Right hindlimb (tissue), 1 donor: Measurements from ENCODE around the gene MFSD2B.
"Not testable (repeated sequence)": the region's sequence is repeated elsewhere in the genome, so short reads cannot be mapped to it uniquely, and the experiment has no call there.

Experiments
- DNase-seq: peaks from one replicate; pipeline ENCODE4 v3.0.0-alpha.2; 2018

The MFSD2B gene

GRCh38 chr2:24019729-24020128, 9.8 kb downstream of the MFSD2B start:
- no peak for DNase-seq

DNA sequence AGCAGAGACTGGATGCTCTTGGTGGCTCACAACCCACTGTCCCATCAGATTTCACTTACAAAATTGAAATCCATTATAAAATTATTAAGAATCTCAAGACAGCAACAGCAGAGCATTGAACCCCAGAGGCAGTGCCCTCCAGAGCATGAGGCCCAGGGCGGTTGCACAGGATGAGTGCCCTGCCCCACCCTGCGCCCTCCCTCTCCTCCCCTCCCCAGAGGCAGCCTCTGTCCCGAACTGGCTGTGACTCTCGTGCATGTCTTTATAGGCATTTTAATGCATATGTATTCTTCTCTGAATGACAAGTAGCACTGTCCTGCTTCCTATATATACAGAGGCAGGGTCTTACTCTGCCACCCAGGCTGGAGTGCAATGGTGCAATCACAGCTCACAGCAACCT, 10.4 kb downstream of the MFSD2B start:
- DNase-seq: no peak

DNA sequence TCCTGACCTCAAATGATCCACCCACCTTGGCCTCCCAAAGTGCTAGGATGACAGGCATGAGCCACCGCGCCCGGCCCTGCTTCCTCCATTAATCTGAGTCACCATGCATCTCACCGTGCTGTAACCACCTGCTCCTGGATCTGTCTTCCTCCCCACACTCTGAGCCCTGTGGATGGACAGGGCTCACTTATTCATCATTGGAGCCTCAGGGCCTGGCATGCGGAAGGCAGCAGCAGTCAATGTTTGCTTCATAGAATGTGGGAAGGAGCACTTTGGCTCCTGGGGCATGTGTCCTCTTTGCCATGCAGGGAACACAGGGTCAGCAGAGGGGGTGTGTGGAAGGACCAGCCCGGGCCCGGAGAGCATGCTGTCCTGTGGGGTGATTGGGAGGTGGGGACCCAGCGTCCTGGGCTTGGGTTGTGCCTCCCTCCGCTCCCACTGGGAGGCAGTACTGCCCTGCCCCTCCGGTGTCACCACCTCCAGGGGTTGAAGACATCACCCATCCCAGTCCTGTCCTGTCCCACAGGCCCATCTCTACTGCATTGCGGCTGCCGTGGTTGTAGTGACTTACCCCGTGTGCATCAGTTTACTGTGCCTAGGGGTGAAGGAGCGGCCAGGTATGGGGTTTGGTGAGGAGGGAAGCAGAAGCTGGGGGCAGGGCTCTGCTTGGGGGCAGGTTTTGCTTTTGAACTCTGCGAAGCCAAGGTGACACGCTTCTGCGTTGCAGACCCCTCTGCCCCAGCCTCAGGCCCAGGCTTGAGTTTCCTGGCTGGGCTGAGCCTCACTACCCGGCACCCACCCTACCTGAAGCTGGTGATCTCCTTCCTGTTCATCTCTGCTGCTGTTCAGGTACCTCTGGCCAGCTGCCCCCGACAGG, 11.5 kb downstream of the MFSD2B start:
- no peak for DNase-seq

- no peak for DNase-seq
These were observed 12.6 kb downstream of the MFSD2B start for GRCh38 chr2:24022324-24022974.

- DNase-seq: no peak
These were observed 13.2 kb downstream of the MFSD2B start for GRCh38 chr2:24022975-24023575.

GRCh38 chr2:24024018-24024417, 14.1 kb downstream of the MFSD2B start:
- no peak for DNase-seq

GRCh38 chr2:24024996-24025663, 15.2 kb downstream of the MFSD2B start:
- no peak for DNase-seq

DNA sequence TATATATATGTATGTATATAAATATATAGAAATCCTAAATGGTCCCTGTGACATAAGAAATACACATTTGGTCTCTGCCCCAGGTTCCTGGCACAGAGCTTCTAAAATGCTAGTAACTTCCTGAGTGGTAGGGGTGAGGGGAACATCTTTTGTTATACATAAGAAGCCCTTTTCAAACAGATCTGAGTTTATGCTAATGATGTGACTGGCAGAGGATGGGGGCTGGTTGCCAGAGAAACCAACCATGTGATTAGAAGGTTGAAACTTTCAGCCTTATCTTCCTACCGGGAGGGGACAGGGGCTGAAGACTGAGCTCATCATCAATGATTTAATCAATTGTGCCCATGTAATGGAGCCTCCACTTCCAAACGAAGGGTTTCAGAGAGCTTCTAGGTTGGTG, 16.3 kb downstream of the MFSD2B start:
- DNase-seq: no peak

GRCh38 chr2:24038786-24039499, 29.1 kb downstream of the MFSD2B start:
- no peak for DNase-seq

DNA sequence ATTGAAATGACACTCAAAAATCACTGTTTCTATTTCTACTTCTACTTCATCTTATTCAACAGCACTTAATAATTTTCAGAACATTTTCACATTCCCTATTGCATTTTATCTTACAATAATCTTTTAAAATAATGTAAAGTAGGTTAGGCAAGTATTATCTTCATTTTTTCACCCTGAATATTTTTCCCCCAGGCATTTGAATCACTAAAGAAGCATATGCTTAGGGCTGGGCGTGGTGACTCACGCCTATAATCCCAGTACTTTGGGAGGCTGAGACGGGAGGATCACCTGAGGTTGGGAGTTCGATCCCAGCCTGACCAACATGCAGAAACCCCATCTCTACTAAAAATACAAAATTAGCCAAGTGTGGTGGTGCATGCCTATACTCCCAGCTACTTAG, 30.6 kb downstream of the MFSD2B start:
- DNase-seq: no peak

GRCh38 chr2:24043133-24043532, 33.2 kb downstream of the MFSD2B start:
- DNase-seq: not testable (repeated sequence)

DNA sequence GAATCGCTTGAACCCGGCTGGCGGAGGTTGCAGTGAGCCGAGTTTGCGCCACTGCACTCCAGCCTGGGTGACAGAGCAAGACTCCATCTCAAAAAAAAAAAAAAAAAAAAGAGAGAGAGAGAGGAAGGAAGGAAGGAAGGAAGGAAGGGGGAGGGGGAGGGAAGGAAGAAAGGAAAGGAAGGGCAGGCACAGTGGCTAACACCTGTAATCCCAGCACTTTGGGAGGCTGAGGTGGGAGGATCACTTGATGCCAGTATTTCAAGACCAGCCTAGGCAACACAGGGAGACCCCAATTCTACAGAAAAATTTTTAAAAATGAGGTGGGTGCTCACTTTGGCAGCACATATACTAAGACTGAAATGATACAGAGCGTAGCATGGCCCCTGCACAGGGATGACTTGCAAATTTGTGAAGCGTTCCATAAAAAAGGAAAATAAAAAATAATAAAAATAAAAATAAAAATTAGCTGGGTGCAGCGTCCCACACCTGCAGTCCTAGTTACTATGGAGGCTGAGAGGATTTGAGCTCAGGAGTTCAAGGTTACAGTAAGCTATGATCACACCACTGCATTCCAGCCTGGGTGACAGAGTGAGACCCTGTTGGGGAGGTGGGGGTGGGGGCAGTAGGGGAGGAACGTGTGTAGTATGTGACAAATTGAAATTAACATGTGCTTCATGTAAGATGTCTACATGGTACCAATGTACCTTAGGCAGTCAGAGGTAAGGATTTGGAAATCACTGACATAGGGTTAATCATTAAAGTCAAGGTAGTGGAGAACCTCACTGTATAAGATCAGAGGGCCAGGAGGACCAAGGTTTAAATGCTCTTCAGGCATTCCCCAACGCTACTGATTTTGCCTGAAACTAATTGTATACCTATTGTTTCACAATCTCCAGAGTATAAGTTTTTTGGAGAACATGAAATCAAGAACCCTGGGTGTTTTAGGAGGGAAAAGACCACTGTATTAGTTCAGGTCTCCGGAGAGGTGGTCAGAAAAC, 35.9 kb downstream of the MFSD2B start:
- DNase-seq: no peak

DNA sequence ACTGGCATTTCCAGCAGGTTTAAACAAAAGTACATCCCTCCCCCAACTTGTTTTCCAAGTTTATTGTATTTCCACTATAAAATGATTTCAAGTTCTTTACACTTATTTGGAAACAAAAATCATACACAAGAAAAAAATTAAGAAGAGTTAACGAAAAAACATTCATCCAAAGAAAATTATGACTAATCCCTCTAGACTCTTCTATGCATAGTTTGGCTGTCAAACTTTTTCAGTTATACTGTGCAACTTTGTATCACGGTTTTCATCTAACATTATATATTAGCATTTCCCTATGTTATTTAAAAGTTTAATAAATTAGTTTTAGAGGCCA, 36.7 kb downstream of the MFSD2B start:
- DNase-seq: no peak

- DNase-seq: peak; percentile 98
These were observed 37.2 kb downstream of the MFSD2B start, which contains the start of gene WDCP for GRCh38 chr2:24046930-24047702. WDCP (minus strand) TSS chr2:24047391; CDS start chr2:24039494, 7,897 bp downstream.

DNA sequence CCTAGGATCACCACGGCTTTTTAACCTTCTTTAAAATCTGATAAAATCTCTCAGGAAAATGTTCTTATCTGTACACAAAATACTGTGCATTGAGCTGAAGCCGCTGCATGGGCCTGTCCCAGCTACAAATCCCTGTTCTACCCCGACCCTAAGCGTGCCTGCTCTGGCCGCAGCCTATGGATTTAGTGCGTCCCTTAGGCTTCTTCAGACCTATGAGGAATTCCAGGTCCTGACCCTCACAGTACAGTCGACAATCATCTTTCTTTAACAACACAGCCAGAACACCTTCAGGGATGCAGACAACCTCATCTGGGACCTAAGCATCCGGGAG, 37.8 kb downstream of the MFSD2B start:
- DNase-seq: no peak

GRCh38 chr2:24048769-24049484, 39.0 kb downstream of the MFSD2B start:
- DNase-seq: no peak

- DNase-seq: peak; percentile 63
These were observed 39.7 kb downstream of the MFSD2B start, which contains the start of gene FKBP1B for GRCh38 chr2:24049485-24050021. FKBP1B (plus strand) TSS chr2:24049741; CDS start chr2:24049850, 109 bp downstream.

DNA sequence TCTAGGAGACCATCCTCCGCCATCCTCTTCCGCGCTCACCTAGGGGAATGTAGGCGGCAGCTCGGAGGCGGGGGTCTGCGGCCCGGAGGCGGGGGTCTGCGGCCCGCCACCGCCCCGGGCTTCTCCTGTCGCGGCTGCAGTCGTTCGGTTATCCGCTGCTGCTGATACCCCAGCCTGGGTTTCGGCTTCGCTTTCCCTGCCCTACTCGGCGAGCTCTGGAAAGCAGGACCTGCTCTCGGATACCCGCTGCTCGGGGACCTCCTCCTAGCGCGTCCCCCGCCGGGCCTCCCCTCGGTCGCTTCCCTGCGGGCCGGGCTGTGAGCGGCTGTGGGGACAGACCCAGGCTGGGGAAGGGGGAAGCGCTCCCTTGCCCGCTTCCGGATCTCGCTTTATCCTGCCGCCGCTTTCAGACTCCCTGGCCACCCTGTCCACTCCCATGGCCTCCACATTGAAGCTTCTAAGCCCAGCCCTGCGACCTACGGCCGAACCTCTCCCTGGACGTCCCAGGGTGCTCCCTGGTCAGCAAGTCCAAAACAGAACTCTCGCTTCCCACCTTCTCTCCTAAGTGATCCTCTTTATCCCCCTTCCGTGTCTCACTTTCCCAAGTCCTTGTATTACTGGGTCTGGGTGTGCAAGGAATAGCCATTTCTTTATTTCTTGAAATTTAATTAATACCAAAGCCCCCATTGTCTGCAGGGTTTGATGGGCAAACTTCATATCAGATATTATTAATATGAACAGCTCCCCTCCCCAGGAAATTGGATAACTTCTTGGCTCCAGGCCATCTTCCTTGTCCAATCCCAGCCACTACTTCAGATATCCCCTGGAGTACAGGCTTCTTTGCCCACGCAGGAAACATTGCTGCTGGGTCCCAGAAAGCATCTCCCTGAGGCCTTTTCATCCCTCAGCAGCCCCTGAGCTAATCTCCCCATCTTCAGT, 40.4 kb downstream of the MFSD2B start:
- peak; percentile 44 for DNase-seq
